GM12874 (cell line): Measurements from ENCODE around the gene ZNF536.

Experiments
- CTCF ChIP-seq: IDR thresholded peaks from 2 replicates; pipeline ENCODE4 v1.5.1; 2011; ENCODE audit warnings: low read depth, mild to moderate bottlenecking, control low read depth, low read length, moderate library complexity; ENCODE audit not compliant: insufficient read depth

The ZNF536 gene

GRCh38 chr19:30361107-30361447 is 11.1 kb upstream of the ZNF536 start:
- no peak for TF ChIP-seq CTCF

GRCh38 chr19:30361721-30362120 is 10.5 kb upstream of the ZNF536 start:
- TF ChIP-seq CTCF, result no peak

- TF ChIP-seq CTCF, result no peak
Measured at GRCh38 chr19:30362156-30362754, 9.9 kb upstream of the ZNF536 start.

GRCh38 chr19:30363073-30363472 is 9.1 kb upstream of the ZNF536 start:
- no peak for TF ChIP-seq CTCF

GRCh38 chr19:30364866-30365800 is 7.1 kb upstream of the ZNF536 start:
- no peak for TF ChIP-seq CTCF

GRCh38 chr19:30366282-30366681 is 5.9 kb upstream of the ZNF536 start:
- TF ChIP-seq CTCF, result no peak

- no peak for TF ChIP-seq CTCF
Measured at GRCh38 chr19:30367006-30367405, 5.2 kb upstream of the ZNF536 start.
